Large intestine (tissue), 3 donors: ENCODE results near the gene FARS2. TPM values are rescaled to one million over a fixed set of nuclear protein-coding genes. Genes with fewer than 3 reads are reported as not detected.

Experiments
- DNase-seq, 2 donors: peaks; one replicate each; pipeline versions ENCODE4 v3.0.0 to v3.0.0-alpha.2; 2013
- H3K27ac ChIP-seq: one replicate; pipeline ENCODE4 v1.5.1; 2013; ENCODE audit warnings: low read length
- H3K27me3 ChIP-seq: 2 replicates; pipeline ENCODE4 v1.6.1; 2013; ENCODE audit warnings: low read length; ENCODE audit not compliant: control insufficient read depth, insufficient read depth
- H3K36me3 ChIP-seq: 2 replicates; pipeline ENCODE4 v1.6.1; 2013; ENCODE audit warnings: low read length; ENCODE audit not compliant: control insufficient read depth, insufficient read depth
- H3K4me1 ChIP-seq: one replicate; pipeline ENCODE4 v1.6.1; 2013; ENCODE audit warnings: low read length; ENCODE audit not compliant: control insufficient read depth, insufficient read depth
- H3K4me3 ChIP-seq: one replicate; pipeline ENCODE4 v1.5.1; 2013; ENCODE audit warnings: low read length
- H3K9me3 ChIP-seq: one replicate; pipeline ENCODE4 v1.6.1; 2013; ENCODE audit warnings: mild to moderate bottlenecking, low read depth, low read length, moderate library complexity; ENCODE audit not compliant: control insufficient read depth
- WGBS: methylation state at CpG from one replicate; pipeline ENCODE4 v1.1.5; 2013; ENCODE audit warnings: low lambda C conversion rate; ENCODE audit not compliant: insufficient coverage; 5-methylcytosine and 5-hydroxymethylcytosine counted together
- polyA plus RNA-seq: library from polyadenylated mRNA; unstranded; fragments of 120-200 nt; gene quantifications from one replicate; pipeline ENCODE4 v1.2.1, GENCODE V29; 2013

The FARS2 gene
- polyA plus RNA-seq, 1 donor = 14.3 TPM

- H3K4me1 ChIP-seq = no peaks in the 10 kb centered on the region
- H3K27ac ChIP-seq = no peak overlapping the region
- no peak for DNase-seq
- no peaks in the 10 kb centered on the region for H3K36me3 ChIP-seq
- peaks cover 4% of the 10 kb centered on the region for H3K9me3 ChIP-seq
- no peaks in the 10 kb centered on the region for H3K27me3 ChIP-seq
- H3K4me3 ChIP-seq = no peak overlapping the region
- no CpG with 5 or more reads among the region's 9 CpGs for WGBS
Measured at GRCh38 chr6:5457983-5458683, 196.8 kb downstream of the FARS2 start.

- DNase-seq = no peak
- WGBS = no CpG with 5 or more reads among the region's 5 CpGs
Measured at GRCh38 chr6:5459346-5459745, 198.0 kb downstream of the FARS2 start.

GRCh38 chr6:5461365-5461764, 200.1 kb downstream of the FARS2 start:
- H3K27me3 ChIP-seq = no peaks in the 10 kb centered on the region
- no peak overlapping the region for H3K27ac ChIP-seq
- H3K4me3 ChIP-seq = no peak overlapping the region
- H3K9me3 ChIP-seq = peaks cover 4% of the 10 kb centered on the region
- 100% methylated on average over 1 of the region's 2 CpGs for WGBS
- no peaks in the 10 kb centered on the region for H3K4me1 ChIP-seq
- no peak for DNase-seq
- H3K36me3 ChIP-seq = no peaks in the 10 kb centered on the region

More at GRCh38 chr6:5459346-5459745, 198.0 kb downstream of the FARS2 start:
- no peak overlapping the region for H3K4me3 ChIP-seq
- H3K36me3 ChIP-seq = no peaks in the 10 kb centered on the region
- H3K27ac ChIP-seq = no peak overlapping the region
- no peaks in the 10 kb centered on the region for H3K4me1 ChIP-seq
- H3K27me3 ChIP-seq = no peaks in the 10 kb centered on the region
- peaks cover 4% of the 10 kb centered on the region for H3K9me3 ChIP-seq

- H3K9me3 ChIP-seq = peaks cover 4% of the 10 kb centered on the region
- no peaks in the 10 kb centered on the region for H3K27me3 ChIP-seq
- no peak overlapping the region for H3K27ac ChIP-seq
- H3K36me3 ChIP-seq = no peaks in the 10 kb centered on the region
- 97% methylated on average over 3 of the region's 6 CpGs for WGBS
- DNase-seq = no peak
- H3K4me3 ChIP-seq = no peak overlapping the region
- H3K4me1 ChIP-seq = no peaks in the 10 kb centered on the region
Measured at GRCh38 chr6:5462856-5463255, 201.5 kb downstream of the FARS2 start.

- H3K4me3 ChIP-seq = no peak overlapping the region
- 73% methylated on average over 3 of the region's 3 CpGs for WGBS
Measured at GRCh38 chr6:5463690-5464089, 202.4 kb downstream of the FARS2 start.

GRCh38 chr6:5464099-5464885, 203.0 kb downstream of the FARS2 start:
- WGBS = no CpG with 5 or more reads among the region's 6 CpGs
- DNase-seq = no peak
- no peaks in the 10 kb centered on the region for H3K27me3 ChIP-seq

More at GRCh38 chr6:5463690-5464089, 202.4 kb downstream of the FARS2 start:
- DNase-seq = no peak
- Histone ChIP-seq H3K27me3 (no peaks in the 10 kb centered on the region), H3K36me3 (no peaks in the 10 kb centered on the region), H3K9me3 (peaks cover 4% of the 10 kb centered on the region), H3K4me1 (no peaks in the 10 kb centered on the region), H3K27ac (no peak overlapping the region)

GRCh38 chr6:5466281-5467136, 205.2 kb downstream of the FARS2 start:
- Histone ChIP-seq H3K27me3 (no peaks in the 10 kb centered on the region), H3K4me3 (no peak overlapping the region), H3K27ac (no peak overlapping the region), H3K9me3 (no peaks in the 10 kb centered on the region), H3K36me3 (no peaks in the 10 kb centered on the region), H3K4me1 (no peaks in the 10 kb centered on the region)
- no peak for DNase-seq
- WGBS = 100% methylated on average over 2 of the region's 5 CpGs

More at GRCh38 chr6:5464099-5464885, 203.0 kb downstream of the FARS2 start:
- Histone ChIP-seq H3K36me3 (no peaks in the 10 kb centered on the region), H3K4me3 (no peak overlapping the region), H3K9me3 (peaks cover 4% of the 10 kb centered on the region), H3K27ac (no peak overlapping the region), H3K4me1 (no peaks in the 10 kb centered on the region)

GRCh38 chr6:5468586-5468985, 207.3 kb downstream of the FARS2 start:
- Histone ChIP-seq H3K9me3 (no peaks in the 10 kb centered on the region), H3K4me3 (no peak overlapping the region), H3K36me3 (no peaks in the 10 kb centered on the region), H3K27ac (no peak overlapping the region), H3K27me3 (no peaks in the 10 kb centered on the region), H3K4me1 (no peaks in the 10 kb centered on the region)
- no CpG with 5 or more reads among the region's 4 CpGs for WGBS
- no peak for DNase-seq

GRCh38 chr6:5469101-5469846, 208.0 kb downstream of the FARS2 start:
- Histone ChIP-seq H3K4me3 (no peak overlapping the region), H3K27me3 (no peaks in the 10 kb centered on the region), H3K4me1 (no peaks in the 10 kb centered on the region), H3K9me3 (no peaks in the 10 kb centered on the region), H3K36me3 (no peaks in the 10 kb centered on the region), H3K27ac (no peak overlapping the region)
- 100% methylated on average over 2 of the region's 14 CpGs for WGBS
- DNase-seq = no peak
